GM19193 (cell line): ENCODE results near the gene LYVE1.

Experiments
- POLR2A ChIP-seq: IDR thresholded peaks from 4 replicates; pipeline ENCODE4 v1.6.1; 2011; ENCODE audit not compliant: insufficient read depth, insufficient read length; ENCODE audit errors: extremely low read depth

The LYVE1 gene, protein sequence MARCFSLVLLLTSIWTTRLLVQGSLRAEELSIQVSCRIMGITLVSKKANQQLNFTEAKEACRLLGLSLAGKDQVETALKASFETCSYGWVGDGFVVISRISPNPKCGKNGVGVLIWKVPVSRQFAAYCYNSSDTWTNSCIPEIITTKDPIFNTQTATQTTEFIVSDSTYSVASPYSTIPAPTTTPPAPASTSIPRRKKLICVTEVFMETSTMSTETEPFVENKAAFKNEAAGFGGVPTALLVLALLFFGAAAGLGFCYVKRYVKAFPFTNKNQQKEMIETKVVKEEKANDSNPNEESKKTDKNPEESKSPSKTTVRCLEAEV

DNA sequence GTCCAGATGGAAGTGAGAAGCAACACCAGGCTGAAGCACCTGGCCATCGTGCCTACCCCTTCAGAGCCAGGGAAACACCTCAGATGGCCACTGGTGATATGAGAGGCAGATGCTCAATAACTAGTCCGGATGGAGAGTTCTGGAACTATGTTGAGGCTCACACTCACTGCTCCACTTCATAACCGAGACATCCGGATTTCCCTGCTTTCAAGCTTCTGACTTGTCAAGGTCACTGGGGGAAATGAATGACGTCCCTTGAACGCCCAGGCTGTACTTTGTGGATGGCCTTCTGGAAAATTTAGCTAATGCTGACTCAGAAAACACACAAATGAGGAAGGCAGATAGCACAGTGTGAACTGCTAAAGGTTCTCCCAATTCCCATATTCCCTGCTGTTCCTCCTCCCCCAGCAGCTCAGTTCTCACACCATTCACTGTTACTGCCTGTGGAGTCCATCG is at the start of gene LYVE1:
TSS of gene LYVE1 (minus strand) at position 180 of the 456 bp plus-strand sequence. CDS start at position 47, 133 bp downstream.
- TF ChIP-seq POLR2A, result no peak

DNA sequence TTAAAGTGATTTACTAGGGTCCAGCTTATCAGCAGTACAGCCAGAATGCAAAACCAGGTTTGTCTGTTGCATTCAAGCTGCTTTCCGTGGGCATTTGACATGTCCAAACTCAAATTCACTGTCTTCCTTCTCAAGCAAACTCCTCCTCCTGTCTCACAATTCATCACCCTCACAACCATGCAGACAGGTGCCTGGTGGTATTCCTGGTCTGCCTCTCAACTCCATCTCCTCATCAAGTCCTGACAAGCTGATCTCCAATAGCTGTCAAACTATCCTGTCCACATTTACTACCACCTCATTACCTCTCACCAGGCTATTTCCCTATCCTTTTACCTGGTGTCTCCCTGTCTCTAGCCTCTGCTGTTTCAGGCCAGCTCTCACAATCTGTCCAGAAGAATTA is 49.1 kb upstream of the LYVE1 start:
- TF ChIP-seq POLR2A, result no peak

DNA sequence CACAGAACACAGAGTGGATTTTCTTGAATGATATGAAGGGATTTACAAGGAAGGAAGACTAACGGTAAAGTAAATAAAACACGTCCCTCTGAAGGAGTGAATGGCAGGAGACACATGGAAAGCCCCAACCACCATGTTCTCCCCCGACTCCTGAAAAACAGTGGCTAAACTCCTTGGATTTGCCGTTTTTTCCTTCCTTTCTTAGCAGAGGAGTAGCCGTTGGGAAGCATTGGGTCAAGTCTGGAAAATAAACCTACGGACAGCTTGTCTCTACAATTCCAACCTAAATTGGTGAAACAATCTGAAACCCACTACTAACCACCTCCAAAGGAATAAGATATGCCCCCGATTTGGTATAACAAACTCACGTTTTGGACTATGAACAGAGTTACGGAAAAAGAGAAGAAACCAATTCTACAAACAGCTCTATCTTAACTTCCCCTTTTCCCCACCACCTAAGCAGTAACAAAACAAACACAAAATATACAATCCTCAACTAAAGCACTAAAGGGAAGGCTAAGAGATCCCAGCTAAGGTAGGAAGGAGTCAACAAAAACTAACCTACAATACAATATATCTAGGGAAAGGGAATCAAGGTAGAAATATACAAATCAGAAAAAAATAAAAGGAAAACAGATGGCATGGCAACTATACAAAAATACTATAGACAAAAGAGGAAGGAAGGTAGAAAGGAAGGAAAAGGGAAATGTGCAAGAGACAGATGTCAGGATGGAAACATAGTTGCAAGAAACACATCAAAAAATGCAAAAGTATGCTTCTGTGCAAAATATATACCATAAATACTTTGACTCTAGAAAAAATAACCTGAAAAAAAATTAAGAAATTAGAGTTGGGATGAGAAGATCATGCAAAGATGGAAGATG is 43.8 kb upstream of the LYVE1 start:
- TF ChIP-seq POLR2A, result no peak

DNA sequence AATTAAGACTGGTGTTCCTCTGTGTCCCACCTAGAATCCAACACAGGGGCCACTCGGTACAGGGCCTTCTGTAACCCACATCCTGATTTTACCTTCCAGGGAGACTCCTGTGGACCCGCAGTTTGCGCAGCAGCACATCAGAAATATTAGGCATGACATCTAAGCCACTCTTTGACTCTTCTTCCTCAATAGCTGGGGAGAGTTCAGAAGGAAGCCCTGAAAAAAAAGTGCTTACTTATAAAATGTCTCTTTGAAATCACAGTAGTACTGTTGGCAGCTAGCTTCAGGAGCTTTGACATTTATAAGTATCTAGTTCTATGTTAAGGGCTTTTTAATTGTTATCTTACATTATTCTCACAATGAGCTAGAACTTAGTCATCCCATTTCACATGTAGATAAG is 41.2 kb upstream of the LYVE1 start:
- no peak for TF ChIP-seq POLR2A

DNA sequence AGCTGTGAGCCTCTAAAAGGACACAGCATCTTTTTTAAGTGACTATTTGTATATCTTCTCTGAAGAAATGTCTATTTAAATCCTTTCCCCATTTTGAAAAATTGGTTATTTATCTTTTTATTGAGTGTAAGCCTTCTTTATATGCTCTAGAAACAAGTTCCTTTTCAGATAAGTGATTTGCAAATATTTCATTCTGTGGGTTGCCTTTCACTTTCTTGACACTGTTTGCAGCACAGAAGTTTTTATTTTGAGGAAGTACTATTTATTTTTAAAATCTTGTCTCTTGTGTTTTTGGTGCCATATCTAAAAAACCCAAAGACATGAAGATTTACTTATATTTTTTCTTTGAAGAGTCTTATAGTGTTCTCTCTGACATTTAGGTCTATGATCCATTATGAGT is 40.1 kb upstream of the LYVE1 start:
- no peak for TF ChIP-seq POLR2A

DNA sequence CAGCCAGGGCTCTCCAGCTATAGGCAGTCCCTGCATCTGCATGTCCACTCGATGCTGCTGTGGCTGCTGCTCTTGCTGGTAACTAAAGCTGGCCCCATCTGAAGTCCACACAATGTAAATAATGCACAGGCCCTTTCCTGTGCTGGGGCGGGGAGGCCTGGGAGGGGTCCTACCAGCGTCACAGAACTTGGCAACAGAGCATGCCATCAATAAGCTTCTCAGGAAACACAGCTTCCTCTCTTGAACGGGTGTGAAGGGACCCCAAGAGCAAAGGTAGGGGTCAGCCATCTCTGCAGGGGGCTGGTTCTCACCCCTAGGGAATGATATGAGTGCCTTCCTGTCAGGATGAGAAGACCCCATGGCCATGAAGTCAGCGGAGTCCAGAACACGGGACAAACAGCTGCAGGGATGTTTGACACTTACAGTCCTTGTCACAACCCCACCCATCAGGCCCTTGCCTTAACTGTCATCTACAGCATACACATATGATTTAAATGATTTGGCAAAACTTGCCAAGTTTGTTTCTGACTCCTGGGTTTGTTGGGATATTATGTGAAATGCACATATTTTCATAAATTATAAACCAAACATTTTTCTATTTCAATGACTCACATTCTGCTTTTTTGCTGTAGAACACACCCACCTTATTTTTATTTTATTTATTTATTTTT is 39.1 kb upstream of the LYVE1 start:
- no peak for TF ChIP-seq POLR2A

DNA sequence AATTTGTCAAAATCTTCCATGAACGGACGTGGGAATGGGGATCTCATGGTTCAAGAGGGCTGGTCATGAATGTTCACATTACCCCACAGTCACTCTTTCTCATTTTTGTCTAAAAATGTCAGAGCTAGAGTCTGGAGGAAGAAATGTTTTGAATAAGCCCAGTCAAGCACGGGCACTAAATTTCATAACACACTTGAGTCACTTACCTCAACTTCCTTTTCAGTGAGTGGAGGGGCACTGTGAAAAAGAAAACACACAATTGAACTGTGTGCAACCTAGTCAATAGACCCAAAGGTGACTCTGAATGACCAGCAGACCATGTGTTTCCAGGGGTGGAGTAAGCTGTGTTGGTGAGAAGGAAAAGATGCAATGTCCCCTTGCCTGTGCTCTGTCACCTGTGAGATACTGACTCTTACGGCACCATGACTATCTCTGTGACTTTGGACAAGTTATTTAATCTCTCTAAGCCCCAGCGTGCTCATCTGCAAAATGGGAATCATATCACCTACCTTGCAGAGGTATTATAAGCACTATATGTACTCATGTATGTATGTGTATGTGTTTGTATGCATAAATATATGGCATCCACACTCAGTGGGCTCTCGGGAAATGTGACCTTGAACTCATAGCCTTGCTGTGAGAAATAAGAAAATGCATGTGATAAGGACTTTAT is 38.2 kb upstream of the LYVE1 start:
- no peak for TF ChIP-seq POLR2A

DNA sequence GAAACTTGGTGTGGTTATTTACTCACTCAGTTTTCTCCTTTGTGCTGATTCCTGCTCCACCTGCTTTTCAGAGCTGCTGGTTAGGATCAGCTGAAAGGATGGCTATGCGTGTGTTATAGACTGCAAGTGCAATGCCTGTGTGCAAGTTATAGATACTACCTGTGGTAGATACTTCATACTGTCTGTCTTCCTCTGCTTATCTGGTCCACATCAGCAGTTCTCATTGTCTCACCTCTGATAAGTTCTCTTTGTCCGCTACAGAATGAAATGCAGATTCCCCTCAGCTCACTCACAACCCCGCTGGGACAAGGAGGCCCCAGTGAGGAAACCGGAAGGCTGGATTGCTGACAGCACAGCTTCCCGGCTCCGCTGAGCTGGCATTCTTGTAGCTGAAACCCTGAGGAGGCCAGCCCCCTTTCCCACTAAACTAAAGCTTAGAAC is 37.5 kb upstream of the LYVE1 start:
- TF ChIP-seq POLR2A, result no peak

DNA sequence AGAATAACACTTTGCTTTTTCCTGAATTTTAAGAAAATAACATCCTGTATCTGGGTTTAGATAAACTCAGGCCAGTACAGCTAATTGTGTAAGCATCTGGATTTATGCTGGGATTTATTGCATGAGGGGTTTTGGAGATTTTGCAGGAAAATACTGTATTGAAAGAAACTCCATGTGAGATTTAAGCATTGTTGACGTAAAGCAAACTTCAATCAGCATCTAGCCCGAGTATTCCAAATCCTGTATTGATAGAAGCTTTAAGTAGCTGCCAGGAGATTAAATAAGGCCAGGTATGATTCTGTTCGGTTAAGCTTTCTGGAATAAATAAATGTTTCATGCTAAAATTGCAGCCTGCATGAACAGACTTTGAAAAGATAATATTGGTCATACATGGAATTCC is 36.3 kb upstream of the LYVE1 start:
- TF ChIP-seq POLR2A, result no peak

DNA sequence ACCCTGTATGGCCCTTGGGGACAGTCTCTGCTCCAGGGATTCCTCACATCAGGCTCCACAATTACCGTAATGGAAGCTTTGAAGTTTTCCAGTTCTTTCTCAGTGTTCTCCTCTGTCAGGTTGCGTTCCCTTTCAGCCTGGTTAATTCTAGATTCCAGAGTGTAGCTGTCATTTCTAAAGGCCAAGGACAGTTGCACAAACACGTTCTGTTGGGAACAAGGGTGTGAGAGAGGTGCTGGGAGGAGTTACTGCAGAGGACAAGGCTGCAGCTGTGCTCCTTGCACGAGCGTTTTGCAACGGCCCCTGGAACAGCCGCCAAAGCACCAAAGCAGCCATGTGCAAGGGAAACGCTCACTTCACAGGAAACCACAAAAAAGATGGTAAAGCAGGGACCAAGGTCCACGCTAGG is 35.9 kb upstream of the LYVE1 start:
- no peak for TF ChIP-seq POLR2A

DNA sequence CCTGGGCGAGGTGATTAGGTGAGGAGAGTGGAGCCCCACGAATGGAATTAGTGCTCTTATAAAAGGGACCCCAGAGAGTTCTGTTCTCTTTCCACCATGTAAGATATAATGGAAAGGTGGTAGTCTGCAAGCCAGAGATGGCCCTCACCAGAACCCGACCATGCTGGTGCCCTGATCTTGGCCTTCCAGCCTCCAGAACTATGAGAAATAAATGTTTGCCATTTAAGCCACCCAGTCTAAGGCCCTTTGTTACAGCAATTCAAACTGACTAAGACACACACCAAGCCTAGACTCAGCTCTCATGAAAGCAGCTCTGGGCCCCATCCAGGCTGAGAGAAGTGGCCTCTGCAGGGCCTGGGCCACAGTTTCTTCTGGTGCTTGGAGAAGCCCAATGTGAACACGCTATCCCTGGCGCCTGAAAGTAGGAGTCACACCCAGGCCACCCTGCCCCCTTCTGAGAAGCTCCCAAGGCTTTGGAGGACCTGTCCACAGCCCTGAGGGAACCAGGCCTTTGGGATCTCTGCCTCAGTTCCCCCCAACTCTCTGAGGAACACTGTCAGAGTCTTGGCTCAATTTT is 35.3 kb upstream of the LYVE1 start:
- no peak for TF ChIP-seq POLR2A

DNA sequence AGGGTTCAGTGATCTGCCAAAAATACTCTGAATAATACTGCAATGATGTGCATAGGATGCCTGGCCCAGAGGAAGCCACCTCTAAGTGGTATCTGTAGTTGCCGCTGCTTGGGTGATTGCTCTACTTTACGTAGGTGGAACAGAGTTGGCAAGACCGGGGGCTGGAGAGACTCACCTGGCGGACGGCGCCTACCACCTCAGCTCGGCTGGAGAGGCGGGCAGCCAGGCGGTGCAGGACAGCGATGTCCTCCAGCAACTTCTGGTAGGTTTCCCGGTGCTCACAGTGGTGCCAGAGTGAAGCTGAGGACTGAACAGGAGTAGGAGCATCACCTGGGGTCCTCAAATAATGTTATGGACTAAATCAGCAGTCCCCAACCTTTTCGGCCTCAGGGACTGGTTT is 34.5 kb upstream of the LYVE1 start:
- TF ChIP-seq POLR2A, result no peak

DNA sequence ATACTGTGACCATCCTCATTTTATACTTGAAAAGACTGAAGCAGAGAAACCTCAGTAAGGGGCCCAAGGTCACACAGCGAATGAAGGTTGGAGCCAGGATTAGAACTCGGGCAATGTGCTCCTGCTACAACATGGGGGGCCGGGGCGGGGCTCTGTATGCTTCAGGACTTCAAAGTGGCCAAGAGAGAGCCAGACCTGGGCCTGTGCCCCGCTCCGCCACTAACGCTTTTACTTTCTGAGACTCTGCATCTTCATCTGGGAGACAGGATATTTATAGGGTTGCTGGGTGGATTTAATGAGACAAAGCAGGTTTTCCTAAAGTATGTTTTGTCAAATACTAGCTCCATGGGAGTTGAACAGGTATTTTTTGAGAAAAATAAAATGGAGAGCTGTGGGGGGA is 33.9 kb upstream of the LYVE1 start:
- TF ChIP-seq POLR2A, result no peak

DNA sequence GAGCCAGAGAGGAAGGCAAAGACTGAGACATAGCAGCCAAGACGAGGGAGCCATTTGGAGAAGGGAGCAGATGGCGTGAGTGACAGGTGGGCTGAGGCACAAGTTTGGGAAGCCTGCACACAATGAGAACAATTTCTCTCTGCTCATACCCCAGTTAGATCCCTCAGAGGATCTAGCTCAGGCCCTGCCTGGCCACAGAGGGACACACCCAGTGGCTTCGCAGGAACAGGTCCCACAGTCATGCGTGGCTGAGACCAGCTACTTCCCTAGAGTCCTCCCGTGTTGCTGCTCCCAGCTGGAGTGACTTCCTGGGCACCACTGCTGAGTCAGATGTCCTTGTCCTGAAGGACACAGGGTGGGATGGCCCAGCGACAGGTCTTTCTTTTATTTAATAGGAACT is 33.4 kb upstream of the LYVE1 start:
- TF ChIP-seq POLR2A, result no peak
